Activated CD8-positive, alpha-beta T cell treated with anti-CD3 and anti-CD28 coated beads, Interleukin-2, amount 10 ng/mL, durations not matched to agents 7 days and 5 days (primary cell): ENCODE measurements around the gene PCP4L1. TPM values are rescaled to one million over a fixed set of nuclear protein-coding genes. Genes with fewer than 3 reads are reported as not detected.
"Not testable (repeated sequence)": the region's sequence is repeated elsewhere in the genome, so short reads cannot be mapped to it uniquely, and the experiment has no call there.

Experiments used
- ATAC-seq: fragments of 150-1000 bp; cut with Tn5 transposase; one replicate; pipeline ENCODE4 v1.10.0; 2021; ENCODE audit warnings: moderate library complexity
- CTCF ChIA-PET: fragments of 350-600 bp; sonication (Branson Sonifier 250); formaldehyde crosslinking; loops from one replicate; lab custom pipeline; 2021; ENCODE audit warnings: antibody characterized with exemption; lab: Charles Lee
- POLR2A ChIA-PET: fragments of 350-600 bp; sonication (Branson Sonifier 250); formaldehyde crosslinking; loops from one replicate; lab custom pipeline; 2021; ENCODE audit warnings: antibody characterized with exemption; lab: Charles Lee
- DNase-seq: peaks from one replicate; pipeline ENCODE4 v3.0.0-alpha.2; 2020
- H3K27ac Mint-ChIP-seq: one replicate; pipeline ENCODE4 v1.8.0; 2021; ENCODE audit warnings: mild to moderate bottlenecking, mixed read lengths
- H3K27me3 Mint-ChIP-seq: one replicate; pipeline ENCODE4 v1.8.0; 2021; ENCODE audit warnings: low read depth, mixed read lengths
- H3K36me3 Mint-ChIP-seq: one replicate; pipeline ENCODE4 v1.8.0; 2021; ENCODE audit warnings: low read depth, mixed read lengths
- H3K4me1 Mint-ChIP-seq: one replicate; pipeline ENCODE4 v1.8.0; 2021; ENCODE audit warnings: low read depth, mixed read lengths
- H3K4me3 Mint-ChIP-seq: one replicate; pipeline ENCODE4 v1.8.0; 2021; ENCODE audit warnings: mild to moderate bottlenecking, mixed read lengths
- H3K9me3 Mint-ChIP-seq: one replicate; pipeline ENCODE4 v1.8.0; 2022; ENCODE audit warnings: mixed read lengths; ENCODE audit not compliant: insufficient read depth
- total RNA-seq, 2 experiments: library from RNA; stranded (reverse); gene quantifications; one replicate each; pipeline ENCODE4 v1.2.3, GENCODE V29; 2021

The PCP4L1 gene
- total RNA-seq, 2 experiments from 2014 or later, result 0.34 to 0.40 TPM

DNA sequence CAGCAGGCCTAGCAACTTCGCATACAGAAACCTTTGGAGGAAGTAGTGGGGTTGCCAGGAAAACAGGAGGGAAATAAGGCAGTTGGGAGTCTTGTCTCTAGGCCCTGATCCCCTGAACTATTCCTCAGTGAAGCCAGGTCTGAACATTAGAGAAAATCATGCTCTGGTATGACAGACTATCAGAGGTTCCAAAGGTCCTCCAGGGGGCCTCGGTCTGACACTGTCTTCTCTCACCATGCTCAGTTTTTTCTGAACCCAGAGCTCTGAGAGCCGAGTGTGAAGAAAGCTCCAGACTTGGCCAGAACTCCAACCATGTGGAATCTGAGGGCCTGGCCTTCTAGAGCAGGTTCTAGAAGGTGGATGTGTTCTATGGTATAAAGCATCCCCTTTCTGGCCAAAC lies 28.6 kb upstream of the PCP4L1 start:
- POLR2A ChIA-PET, result interaction anchor here (0.6 to 1.1 kb wide), 3 partner anchors 28 to 433 kb away, joined by 3 to 6 read pairs (median 4); partner anchors contain the start of gene NDUFS2
- ATAC-seq (no peak), DNase-seq (no peak)
- Mint-ChIP-seq H3K27me3 (no peaks in the 10 kb centered on the region), H3K4me1 (peaks cover 41% of the 10 kb centered on the region), H3K9me3 (no peaks in the 10 kb centered on the region), H3K36me3 (peaks cover 30% of the 10 kb centered on the region), H3K27ac (no peak overlapping the region), H3K4me3 (no peak overlapping the region)
- CTCF ChIA-PET, result interaction anchor here (0.6 to 17.9 kb wide), 20 partner anchors 9 to 512 kb away, joined by 3 to 331 read pairs (median 4); partner anchors contain the start of genes ADAMTS4, CFAP126, NDUFS2 and PPOX

DNA sequence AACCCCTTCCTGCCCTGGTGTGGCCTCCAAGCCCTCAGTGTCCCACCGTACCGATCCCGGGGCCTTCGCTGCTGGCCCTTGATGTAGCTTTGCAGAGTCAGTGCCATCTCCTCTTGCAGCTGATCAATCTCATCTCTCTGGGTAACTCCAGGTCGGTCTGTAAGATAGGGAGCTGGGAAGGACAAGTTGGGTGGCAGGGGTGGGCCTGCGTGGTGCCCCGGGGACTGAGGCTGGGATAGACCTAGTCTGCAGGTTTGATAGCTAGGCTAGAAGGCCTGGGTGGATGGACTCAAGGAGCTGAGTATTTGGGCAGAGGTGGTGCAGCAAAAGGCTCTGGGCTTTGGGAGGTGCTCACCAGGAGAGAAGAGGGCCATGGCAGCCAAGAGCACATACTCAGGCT lies 27.8 kb upstream of the PCP4L1 start:
- peaks cover 30% of the 10 kb centered on the region for H3K36me3 Mint-ChIP-seq
- H3K27me3 Mint-ChIP-seq, result peaks cover 2% of the 10 kb centered on the region
- ChIA-PET CTCF (interaction anchor here (0.7 to 17.9 kb wide), 17 partner anchors 11 to 511 kb away, joined by 3 to 331 read pairs (median 5); partner anchors contain the start of genes ADAMTS4, CFAP126, NDUFS2 and PPOX), POLR2A (interaction anchor here (0.6 to 1.1 kb wide), 5 partner anchors 28 to 159 kb away, joined by 3 to 6 read pairs (median 4); partner anchors contain the start of gene NDUFS2)
- DNase-seq, result no peak
- no peaks in the 10 kb centered on the region for H3K9me3 Mint-ChIP-seq
- no peak overlapping the region for H3K4me3 Mint-ChIP-seq
- peaks cover 34% of the 10 kb centered on the region for H3K4me1 Mint-ChIP-seq
- no peak for ATAC-seq
- H3K27ac Mint-ChIP-seq, result peak overlapping the region; percentile 9

DNA sequence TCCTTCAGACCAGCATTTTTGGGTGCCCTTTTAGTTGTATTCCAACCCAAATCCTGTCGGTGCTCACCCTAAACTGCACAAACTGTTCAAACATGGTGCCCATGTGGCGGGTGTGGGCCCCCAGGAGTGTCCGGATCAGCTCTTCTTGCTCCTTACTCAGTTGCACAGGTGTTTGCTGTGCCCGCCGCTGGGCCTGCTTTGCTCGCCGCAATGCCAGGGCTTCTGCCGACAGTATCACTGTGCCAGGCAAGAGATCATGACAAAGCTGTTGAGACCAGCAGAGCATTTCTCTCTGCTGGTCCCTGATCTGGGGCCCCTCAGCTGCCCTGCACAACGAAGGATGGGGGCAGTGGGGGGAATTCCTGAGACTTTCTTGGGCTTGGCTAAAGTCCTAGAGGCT lies 25.4 kb upstream of the PCP4L1 start:
- H3K36me3 Mint-ChIP-seq, result peaks cover 23% of the 10 kb centered on the region
- H3K4me1 Mint-ChIP-seq, result peaks cover 12% of the 10 kb centered on the region
- CTCF ChIA-PET, result interaction anchor here (1.0 to 1.9 kb wide), 4 partner anchors 16 to 151 kb away, joined by 3 to 10 read pairs (median 4); no protein-coding TSS in a partner anchor
- no peak overlapping the region for H3K27ac Mint-ChIP-seq
- H3K9me3 Mint-ChIP-seq, result no peaks in the 10 kb centered on the region
- DNase-seq, result no peak
- POLR2A ChIA-PET, result no interaction called here
- peaks cover 2% of the 10 kb centered on the region for H3K27me3 Mint-ChIP-seq
- no peak overlapping the region for H3K4me3 Mint-ChIP-seq
- ATAC-seq, result no peak

DNA sequence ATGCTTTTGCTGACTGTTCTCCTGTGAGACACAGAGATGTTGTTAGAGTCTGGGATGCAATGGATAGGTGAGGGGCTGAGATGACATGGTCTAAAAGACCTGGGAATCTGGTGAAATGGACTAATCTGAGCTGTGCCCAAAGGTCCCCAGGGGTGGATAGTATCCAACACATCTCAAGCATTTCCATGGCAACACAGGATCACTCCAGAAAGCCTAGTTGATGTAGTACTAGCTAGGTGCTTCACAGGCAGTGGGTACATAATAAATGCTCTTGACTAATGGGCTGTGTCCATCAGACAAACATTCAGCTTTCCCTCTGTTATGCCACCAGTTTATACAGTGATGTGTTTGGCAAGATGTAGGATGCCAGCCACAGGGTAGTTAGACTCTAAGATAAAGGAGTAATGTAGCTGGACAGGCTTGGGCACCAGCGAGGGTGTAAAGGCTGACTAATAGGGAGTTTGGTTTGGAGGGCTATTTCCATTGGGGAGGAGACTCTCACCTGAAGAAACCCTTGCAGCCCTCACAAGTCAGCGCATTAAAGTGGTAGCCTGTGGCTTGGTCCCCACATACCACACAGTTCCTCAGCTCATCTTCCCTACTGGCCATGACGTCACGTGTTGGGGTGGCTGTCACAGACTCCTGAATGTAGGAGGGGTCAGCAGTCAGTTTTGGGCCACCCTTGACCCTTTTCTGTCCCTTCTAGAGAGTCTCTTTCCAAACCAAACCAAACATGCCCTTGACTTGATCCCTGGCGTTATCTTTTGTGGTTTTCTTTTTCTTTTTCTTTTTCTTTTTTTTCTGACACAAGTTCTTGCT lies 22.4 kb upstream of the PCP4L1 start:
- no peaks in the 10 kb centered on the region for H3K9me3 Mint-ChIP-seq
- H3K27ac Mint-ChIP-seq, result no peak overlapping the region
- CTCF ChIA-PET, result interaction anchor here (0.7 to 1.8 kb wide), 4 partner anchors 11 to 146 kb away, joined by 3 to 7 read pairs (median 4); partner anchors contain the start of gene TOMM40L
- H3K36me3 Mint-ChIP-seq, result no peaks in the 10 kb centered on the region
- H3K4me3 Mint-ChIP-seq, result no peak overlapping the region
- peaks cover 6% of the 10 kb centered on the region for H3K27me3 Mint-ChIP-seq
- POLR2A ChIA-PET, result interaction anchor here (0.6 kb wide), 1 partner anchor 31 kb away, joined by 3 read pairs; no protein-coding TSS in a partner anchor
- DNase-seq (no peak), ATAC-seq (no peak)
- peaks cover 3% of the 10 kb centered on the region for H3K4me1 Mint-ChIP-seq

DNA sequence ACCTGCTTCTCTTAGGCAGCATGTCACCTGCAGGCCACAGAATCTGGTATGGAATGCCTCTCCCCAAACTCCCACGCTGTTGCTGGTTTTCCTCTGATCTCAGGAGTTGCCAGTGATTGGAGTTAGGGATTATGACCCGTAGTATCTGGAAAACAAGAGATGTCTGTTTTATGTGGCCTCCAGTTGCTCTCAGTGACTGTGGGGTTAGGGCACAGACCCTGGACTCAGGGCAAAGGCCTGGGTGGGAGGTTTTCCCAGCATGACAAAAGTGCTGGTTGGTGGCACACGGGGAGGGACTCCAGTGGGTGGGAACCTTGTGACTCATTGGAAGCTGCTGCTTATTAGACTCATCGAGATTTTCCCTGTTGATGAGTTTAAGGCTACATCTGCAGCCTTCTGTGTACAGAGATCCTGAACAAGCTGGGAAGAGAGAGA lies 20.5 kb upstream of the PCP4L1 start, which contains the start of gene NR1I3:
TSS of gene NR1I3 (minus strand) at position 165 of the 435 bp plus-strand sequence. CDS start 1,638 bp downstream, outside the sequence.
- ChIA-PET POLR2A (no interaction called here), CTCF (interaction anchor here (1.2 to 1.5 kb wide), 2 partner anchors 8 to 12 kb away, joined by 4 read pairs; no protein-coding TSS in a partner anchor)
- no peak for ATAC-seq

DNA sequence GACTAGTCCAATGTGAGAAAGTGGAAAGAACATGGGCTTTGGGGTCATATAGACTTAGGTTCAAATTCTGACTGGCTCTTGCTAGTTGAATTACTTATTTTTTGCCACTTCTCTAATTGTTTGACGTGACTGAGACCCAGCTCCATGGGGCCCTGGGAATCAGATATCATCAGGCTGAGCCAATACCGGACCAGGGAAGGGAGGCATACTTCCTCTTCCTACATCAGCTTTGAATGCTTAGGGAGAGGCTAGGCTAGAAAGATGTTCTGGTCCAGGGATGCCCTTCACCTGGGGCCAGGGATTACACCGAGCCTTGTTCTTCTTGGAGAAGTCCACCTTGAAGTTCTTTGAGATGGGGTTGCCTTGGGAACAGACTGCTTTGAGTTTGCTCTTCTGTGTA lies 16.9 kb upstream of the PCP4L1 start:
- no peak for ATAC-seq
- H3K36me3 Mint-ChIP-seq, result no peaks in the 10 kb centered on the region
- peaks cover 12% of the 10 kb centered on the region for H3K27me3 Mint-ChIP-seq
- POLR2A ChIA-PET, result no interaction called here
- H3K4me3 Mint-ChIP-seq, result no peak overlapping the region
- H3K9me3 Mint-ChIP-seq, result no peaks in the 10 kb centered on the region
- no peaks in the 10 kb centered on the region for H3K4me1 Mint-ChIP-seq
- no peak overlapping the region for H3K27ac Mint-ChIP-seq
- DNase-seq, result no peak
- CTCF ChIA-PET, result interaction anchor here (1.3 to 1.6 kb wide), 4 partner anchors 12 to 140 kb away, joined by 3 to 6 read pairs (median 6); partner anchors contain the start of gene TOMM40L

More for the DNA sequence above, 20.5 kb upstream of the PCP4L1 start, which contains the start of gene NR1I3:
- Mint-ChIP-seq H3K9me3 (no peaks in the 10 kb centered on the region), H3K4me3 (no peak within 1 kb of the TSS), H3K36me3 (no peaks in the 10 kb centered on the region), H3K27ac (peak within 1 kb of the TSS; percentile 43), H3K4me1 (no peaks in the 10 kb centered on the region), H3K27me3 (peaks cover 14% of the 10 kb centered on the region)
- DNase-seq, result no peak

DNA sequence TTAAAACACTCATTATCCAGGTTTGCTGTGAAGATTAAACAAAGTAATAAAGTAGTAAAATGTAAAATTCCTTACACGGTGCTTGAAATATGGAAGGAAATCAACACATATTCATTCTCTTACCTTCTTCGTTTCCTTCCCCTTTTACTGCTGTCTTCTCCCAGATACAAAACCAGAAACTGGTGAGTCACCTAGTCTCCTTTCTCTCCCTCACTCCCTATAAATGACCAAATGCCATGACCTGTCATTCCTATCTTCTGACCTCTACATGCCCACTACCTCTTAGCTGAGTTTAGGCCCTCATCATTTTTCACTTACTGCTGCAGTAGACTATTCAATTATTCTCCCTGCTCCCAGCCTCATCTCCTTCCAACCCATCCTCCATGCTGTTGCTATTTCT lies 16.2 kb upstream of the PCP4L1 start:
- Mint-ChIP-seq H3K4me1 (no peaks in the 10 kb centered on the region), H3K27me3 (peaks cover 12% of the 10 kb centered on the region), H3K36me3 (no peaks in the 10 kb centered on the region), H3K27ac (no peak overlapping the region), H3K4me3 (no peak overlapping the region), H3K9me3 (no peaks in the 10 kb centered on the region)
- POLR2A ChIA-PET, result no interaction called here
- no peak for DNase-seq
- CTCF ChIA-PET, result interaction anchor here (1.3 to 1.6 kb wide), 3 partner anchors 12 to 139 kb away, joined by 3 to 6 read pairs (median 6); partner anchors contain the start of gene TOMM40L
- no peak for ATAC-seq

DNA sequence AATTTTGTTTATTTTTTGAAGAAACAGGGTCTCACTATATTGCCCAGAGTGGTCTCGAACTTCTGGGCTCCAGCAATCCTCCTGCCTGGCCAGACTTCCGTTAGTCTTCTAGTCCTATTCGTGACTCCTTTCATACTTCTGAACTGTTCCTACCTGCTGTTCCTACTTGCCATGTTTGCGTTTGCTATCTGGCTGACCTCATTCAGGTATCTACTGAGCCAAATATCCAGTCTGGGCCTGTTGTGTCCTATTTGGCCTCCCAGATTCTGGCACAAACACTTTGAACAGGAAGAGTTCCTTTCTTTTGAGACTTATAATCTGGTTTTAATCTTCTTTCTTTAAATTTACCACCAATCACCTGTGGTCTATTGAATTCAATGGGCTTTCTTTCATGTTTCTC lies 13.7 kb upstream of the PCP4L1 start:
- DNase-seq (no peak), ATAC-seq (no peak)
- Mint-ChIP-seq H3K9me3 (no peaks in the 10 kb centered on the region), H3K4me1 (no peaks in the 10 kb centered on the region), H3K4me3 (no peak overlapping the region), H3K27ac (no peak overlapping the region), H3K36me3 (no peaks in the 10 kb centered on the region), H3K27me3 (peaks cover 12% of the 10 kb centered on the region)
- ChIA-PET CTCF (interaction anchor here (1.3 to 2.7 kb wide), 2 partner anchors 39 to 46 kb away, joined by 3 to 6 read pairs; no protein-coding TSS in a partner anchor), POLR2A (no interaction called here)

DNA sequence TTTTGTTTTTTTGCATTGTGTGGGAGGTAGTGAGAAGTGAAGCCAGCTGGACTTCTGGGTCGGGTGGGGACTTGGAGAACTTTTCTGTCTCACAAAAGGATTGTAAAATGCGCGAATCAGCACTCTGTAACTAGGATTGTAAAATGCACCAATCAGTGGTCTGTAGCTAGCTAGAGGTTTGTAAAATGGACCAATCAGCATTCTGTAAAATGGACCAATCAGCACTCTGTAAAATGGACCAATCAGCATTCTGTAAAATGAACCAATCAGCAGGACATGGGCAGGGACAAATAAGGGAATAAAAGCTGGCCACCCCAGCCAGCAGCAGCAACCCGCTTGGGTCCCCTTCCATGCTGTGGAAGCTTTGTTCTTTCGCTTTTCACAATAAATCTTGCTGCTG lies 8.4 kb upstream of the PCP4L1 start:
- CTCF ChIA-PET, result interaction anchor here (1.3 to 3.4 kb wide), 2 partner anchors 24 to 132 kb away, joined by 3 to 18 read pairs; partner anchors contain the start of gene TOMM40L
- not testable (repeated sequence) for H3K27ac Mint-ChIP-seq, ATAC-seq, H3K36me3 Mint-ChIP-seq, H3K9me3 Mint-ChIP-seq, H3K27me3 Mint-ChIP-seq, DNase-seq, H3K4me1 Mint-ChIP-seq, H3K4me3 Mint-ChIP-seq
- POLR2A ChIA-PET, result interaction anchor here (0.9 kb wide), 1 partner anchor 152 kb away, joined by 3 read pairs; no protein-coding TSS in a partner anchor

DNA sequence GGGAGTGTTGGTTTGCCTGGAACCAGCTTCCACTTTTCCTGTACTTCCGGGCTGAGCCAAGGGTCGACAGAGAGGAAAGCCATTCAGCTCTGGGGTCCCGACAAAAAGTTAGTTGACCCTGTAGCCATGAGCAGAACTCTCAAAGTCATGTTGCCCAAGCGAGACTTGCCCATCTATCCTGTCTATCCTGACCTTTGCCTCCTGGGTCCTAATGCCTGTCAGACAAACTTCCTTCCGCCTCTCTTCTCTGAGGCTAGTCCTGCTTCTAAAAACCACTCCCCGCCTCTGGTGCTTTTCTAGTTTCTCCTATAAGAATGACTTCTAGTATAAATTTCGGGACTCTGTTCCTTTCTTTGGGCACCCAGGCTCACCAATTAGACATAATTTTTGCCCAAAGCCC lies 7.7 kb upstream of the PCP4L1 start:
- Mint-ChIP-seq H3K27ac (no peak overlapping the region), H3K9me3 (no peaks in the 10 kb centered on the region), H3K27me3 (peaks cover 4% of the 10 kb centered on the region), H3K4me3 (no peak overlapping the region), H3K4me1 (no peaks in the 10 kb centered on the region), H3K36me3 (no peaks in the 10 kb centered on the region)
- ChIA-PET POLR2A (no interaction called here), CTCF (interaction anchor here (1.3 to 3.4 kb wide), 2 partner anchors 25 to 131 kb away, joined by 3 to 18 read pairs; partner anchors contain the start of gene TOMM40L)
- DNase-seq, result no peak
- no peak for ATAC-seq

DNA sequence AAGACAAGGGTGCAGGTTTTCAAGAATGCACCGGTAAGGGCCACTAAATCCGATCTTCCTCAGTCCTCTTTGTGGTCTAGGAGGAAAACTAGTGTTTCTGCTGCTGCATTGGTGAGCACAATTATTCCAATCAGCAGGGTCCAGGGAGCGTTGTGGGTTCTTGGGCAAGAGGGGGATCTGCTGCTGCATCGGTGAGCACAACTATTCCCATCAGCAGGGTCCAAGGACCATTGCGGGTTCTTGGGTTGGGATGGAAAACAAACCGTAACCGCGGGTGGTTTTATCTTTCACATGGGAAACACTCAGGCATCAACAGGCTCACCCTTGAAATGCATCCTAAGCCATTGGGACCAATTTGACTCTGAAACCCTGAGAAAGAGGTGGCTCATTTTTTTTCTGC lies 7.0 kb upstream of the PCP4L1 start:
- Mint-ChIP-seq H3K4me1 (no peaks in the 10 kb centered on the region), H3K27ac (no peak overlapping the region), H3K27me3 (peaks cover 6% of the 10 kb centered on the region), H3K4me3 (no peak overlapping the region), H3K36me3 (no peaks in the 10 kb centered on the region), H3K9me3 (no peaks in the 10 kb centered on the region)
- ATAC-seq, result no peak
- no peak for DNase-seq
- CTCF ChIA-PET, result no interaction called here
- POLR2A ChIA-PET, result no interaction called here
